T-helper 1 cell treated with Interleukin-12 subunit alpha and Interleukin-12 subunit beta and Interleukin-4 antibody, amounts not matched to agents 30 μg/mL and 1 μg/mL, for 36 hours (primary cell): ENCODE results near the gene HDLBP.

Experiments used
- H3K27ac Mint-ChIP-seq: one replicate; pipeline ENCODE4 v1.8.0; 2021; ENCODE audit warnings: mild to moderate bottlenecking, mixed read lengths
- H3K27me3 Mint-ChIP-seq: one replicate; pipeline ENCODE4 v1.8.0; 2021; ENCODE audit warnings: low read depth, mixed read lengths
- H3K36me3 Mint-ChIP-seq: one replicate; pipeline ENCODE4 v1.8.0; 2021; ENCODE audit warnings: low read depth, mixed read lengths
- H3K4me1 Mint-ChIP-seq: one replicate; pipeline ENCODE4 v1.8.0; 2021; ENCODE audit warnings: low read depth, mixed read lengths
- H3K4me3 Mint-ChIP-seq: one replicate; pipeline ENCODE4 v1.8.0; 2021; ENCODE audit warnings: mild to moderate bottlenecking, moderate library complexity, mixed read lengths
- H3K9me3 Mint-ChIP-seq: one replicate; pipeline ENCODE4 v1.8.0; 2021; ENCODE audit warnings: mixed read lengths

Gene HDLBP

GRCh38 chr2:241267249-241268067 is 48.0 kb downstream of the HDLBP start:
- Mint-ChIP-seq H3K4me3 (no peak overlapping the region), H3K4me1 (peaks cover 21% of the 10 kb centered on the region), H3K27ac (no peak overlapping the region), H3K9me3 (no peaks in the 10 kb centered on the region), H3K27me3 (no peaks in the 10 kb centered on the region), H3K36me3 (peaks cover 27% of the 10 kb centered on the region)

- H3K4me1 Mint-ChIP-seq: peaks cover 12% of the 10 kb centered on the region
- peaks cover 42% of the 10 kb centered on the region for H3K36me3 Mint-ChIP-seq
- no peaks in the 10 kb centered on the region for H3K9me3 Mint-ChIP-seq
- no peak overlapping the region for H3K27ac Mint-ChIP-seq
- no peak overlapping the region for H3K4me3 Mint-ChIP-seq
- no peaks in the 10 kb centered on the region for H3K27me3 Mint-ChIP-seq
These were observed 50.0 kb downstream of the HDLBP start for GRCh38 chr2:241265506-241265905.

GRCh38 chr2:241263061-241263460 is 52.4 kb downstream of the HDLBP start:
- no peaks in the 10 kb centered on the region for H3K27me3 Mint-ChIP-seq
- no peak overlapping the region for H3K4me3 Mint-ChIP-seq
- H3K36me3 Mint-ChIP-seq: peaks cover 44% of the 10 kb centered on the region
- H3K4me1 Mint-ChIP-seq: peaks cover 8% of the 10 kb centered on the region
- no peak overlapping the region for H3K27ac Mint-ChIP-seq
- H3K9me3 Mint-ChIP-seq: no peaks in the 10 kb centered on the region

- no peak overlapping the region for H3K27ac Mint-ChIP-seq
These were observed 53.8 kb downstream of the HDLBP start for GRCh38 chr2:241261628-241262027.

GRCh38 chr2:241260911-241261310 is 54.6 kb downstream of the HDLBP start:
- Mint-ChIP-seq H3K27me3 (no peaks in the 10 kb centered on the region), H3K36me3 (peaks cover 47% of the 10 kb centered on the region), H3K4me3 (no peak overlapping the region), H3K9me3 (no peaks in the 10 kb centered on the region), H3K27ac (no peak overlapping the region), H3K4me1 (peaks cover 8% of the 10 kb centered on the region)

More at GRCh38 chr2:241261628-241262027, 53.8 kb downstream of the HDLBP start:
- peaks cover 6% of the 10 kb centered on the region for H3K4me1 Mint-ChIP-seq
- no peaks in the 10 kb centered on the region for H3K9me3 Mint-ChIP-seq
- H3K4me3 Mint-ChIP-seq: no peak overlapping the region
- H3K27me3 Mint-ChIP-seq: no peaks in the 10 kb centered on the region
- H3K36me3 Mint-ChIP-seq: peaks cover 43% of the 10 kb centered on the region

GRCh38 chr2:241258505-241259280 is 56.8 kb downstream of the HDLBP start:
- H3K4me3 Mint-ChIP-seq: no peak overlapping the region
- no peak overlapping the region for H3K27ac Mint-ChIP-seq
- no peaks in the 10 kb centered on the region for H3K27me3 Mint-ChIP-seq
- no peaks in the 10 kb centered on the region for H3K9me3 Mint-ChIP-seq
- peaks cover 8% of the 10 kb centered on the region for H3K4me1 Mint-ChIP-seq
- H3K36me3 Mint-ChIP-seq: peaks cover 54% of the 10 kb centered on the region

- no peak overlapping the region for H3K4me3 Mint-ChIP-seq
- no peaks in the 10 kb centered on the region for H3K27me3 Mint-ChIP-seq
- no peak overlapping the region for H3K27ac Mint-ChIP-seq
- peaks cover 52% of the 10 kb centered on the region for H3K36me3 Mint-ChIP-seq
- peaks cover 8% of the 10 kb centered on the region for H3K4me1 Mint-ChIP-seq
- no peaks in the 10 kb centered on the region for H3K9me3 Mint-ChIP-seq
These were observed 57.9 kb downstream of the HDLBP start for GRCh38 chr2:241257419-241258032.

GRCh38 chr2:241256168-241256545 is 59.3 kb downstream of the HDLBP start:
- Mint-ChIP-seq H3K27ac (no peak overlapping the region), H3K9me3 (no peaks in the 10 kb centered on the region), H3K4me3 (no peak overlapping the region), H3K27me3 (no peaks in the 10 kb centered on the region), H3K36me3 (peaks cover 44% of the 10 kb centered on the region), H3K4me1 (peaks cover 8% of the 10 kb centered on the region)

GRCh38 chr2:241255542-241256167 is 59.8 kb downstream of the HDLBP start:
- H3K36me3 Mint-ChIP-seq: peaks cover 44% of the 10 kb centered on the region
- H3K9me3 Mint-ChIP-seq: no peaks in the 10 kb centered on the region
- peaks cover 8% of the 10 kb centered on the region for H3K4me1 Mint-ChIP-seq
- no peak overlapping the region for H3K27ac Mint-ChIP-seq
- H3K4me3 Mint-ChIP-seq: no peak overlapping the region
- H3K27me3 Mint-ChIP-seq: no peaks in the 10 kb centered on the region

GRCh38 chr2:241254904-241255351 is 60.5 kb downstream of the HDLBP start:
- no peak overlapping the region for H3K27ac Mint-ChIP-seq
- no peaks in the 10 kb centered on the region for H3K9me3 Mint-ChIP-seq
- H3K4me3 Mint-ChIP-seq: no peak overlapping the region
- peaks cover 44% of the 10 kb centered on the region for H3K36me3 Mint-ChIP-seq
- H3K27me3 Mint-ChIP-seq: no peaks in the 10 kb centered on the region
- peaks cover 6% of the 10 kb centered on the region for H3K4me1 Mint-ChIP-seq

- no peak overlapping the region for H3K4me3 Mint-ChIP-seq
- no peaks in the 10 kb centered on the region for H3K27me3 Mint-ChIP-seq
- peaks cover 54% of the 10 kb centered on the region for H3K36me3 Mint-ChIP-seq
- H3K27ac Mint-ChIP-seq: no peak overlapping the region
- no peaks in the 10 kb centered on the region for H3K9me3 Mint-ChIP-seq
- H3K4me1 Mint-ChIP-seq: peaks cover 2% of the 10 kb centered on the region
These were observed 62.5 kb downstream of the HDLBP start for GRCh38 chr2:241252778-241253475.

- Mint-ChIP-seq H3K27ac (no peak overlapping the region), H3K4me1 (no peaks in the 10 kb centered on the region), H3K27me3 (no peaks in the 10 kb centered on the region), H3K36me3 (peaks cover 57% of the 10 kb centered on the region), H3K4me3 (no peak overlapping the region), H3K9me3 (no peaks in the 10 kb centered on the region)
These were observed 65.8 kb downstream of the HDLBP start for GRCh38 chr2:241249654-241250053.

- no peak overlapping the region for H3K27ac Mint-ChIP-seq
- no peaks in the 10 kb centered on the region for H3K4me1 Mint-ChIP-seq
- H3K36me3 Mint-ChIP-seq: peaks cover 62% of the 10 kb centered on the region
- H3K9me3 Mint-ChIP-seq: no peaks in the 10 kb centered on the region
- no peak overlapping the region for H3K4me3 Mint-ChIP-seq
- no peaks in the 10 kb centered on the region for H3K27me3 Mint-ChIP-seq
These were observed 66.6 kb downstream of the HDLBP start for GRCh38 chr2:241248897-241249296.

GRCh38 chr2:241248289-241248688 is 67.2 kb downstream of the HDLBP start:
- Mint-ChIP-seq H3K27ac (no peak overlapping the region), H3K9me3 (no peaks in the 10 kb centered on the region), H3K36me3 (peaks cover 62% of the 10 kb centered on the region), H3K4me1 (no peaks in the 10 kb centered on the region), H3K27me3 (no peaks in the 10 kb centered on the region), H3K4me3 (no peak overlapping the region)
